MG63 (cell line): Measurements from ENCODE around the gene NME3. TPM values are rescaled to one million over a fixed set of nuclear protein-coding genes. Genes with fewer than 3 reads are reported as not detected.

Experiments used
- DNase-seq: peaks from one replicate; pipeline ENCODE4 v3.0.0-alpha.2; 2020
- H3K27me3 ChIP-seq: fragments of 250-450 bp; sonication (Bioruptor Pico); 2 replicates; pipeline ENCODE4 v1.5.1; 2020; ENCODE audit warnings: mild to moderate bottlenecking, moderate library complexity
- H3K36me3 ChIP-seq: fragments of 250-450 bp; sonication (Bioruptor Pico); 2 replicates; pipeline ENCODE4 v1.5.1; 2020; ENCODE audit warnings: mild to moderate bottlenecking, moderate library complexity
- H3K4me3 ChIP-seq: fragments of 250-450 bp; sonication (Bioruptor Pico); 2 replicates; pipeline ENCODE4 v1.5.1; 2020; ENCODE audit warnings: mild to moderate bottlenecking, moderate library complexity
- H3K9me3 ChIP-seq: fragments of 250-450 bp; sonication (Bioruptor Pico); 2 replicates; pipeline ENCODE4 v1.5.1; 2020; ENCODE audit warnings: mild to moderate bottlenecking, moderate library complexity
- total RNA-seq: library from RNA; depleted of rRNA; stranded (reverse); fragments of >200 nt; shearing (Covaris generic); gene quantifications from 2 replicates; pipeline ENCODE4 v1.2.3, GENCODE V29; 2014; ENCODE audit warnings: low replicate concordance; rRNA removed

Gene NME3
- 0.46 TPM in 1 of 2 replicates, not detected in the other for total RNA-seq

DNA sequence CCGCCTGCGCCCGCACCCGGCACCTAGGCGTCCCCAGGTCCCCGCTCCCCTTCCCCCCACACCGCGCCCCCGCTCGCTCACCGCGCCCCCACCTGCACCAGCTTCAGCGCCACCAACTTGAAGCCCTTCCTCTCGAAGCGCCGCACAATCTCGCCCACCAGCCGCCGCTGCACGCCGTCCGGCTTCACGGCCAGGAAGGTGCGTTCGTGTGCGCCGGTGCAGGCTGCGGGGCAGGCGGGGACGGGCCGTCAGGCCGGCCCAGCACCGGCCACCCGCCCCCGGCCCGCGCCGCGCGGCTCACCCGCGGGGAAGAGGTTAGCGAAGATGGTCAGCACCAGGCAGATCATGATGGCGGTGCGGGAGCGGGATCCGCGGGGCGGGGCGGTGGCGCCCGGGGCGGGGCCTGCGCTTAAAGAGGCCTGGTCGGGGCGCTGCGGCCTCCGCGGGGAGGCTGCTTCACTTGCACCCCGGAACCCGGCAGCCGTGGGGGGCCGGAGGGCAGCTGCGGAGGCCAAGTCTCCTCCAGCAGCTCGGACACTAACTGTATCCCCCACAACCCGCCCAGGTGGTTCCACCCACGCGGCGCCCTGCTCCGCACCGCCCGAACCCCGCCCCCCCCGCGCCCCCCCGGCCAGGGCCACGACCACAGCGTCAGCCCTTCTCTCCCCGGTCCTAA is at the start of gene NME3:
Gene NME3, minus strand, starts transcription at position 356 of the 676 bp plus-strand sequence. Its CDS starts 9 bp downstream, at position 347.
- Histone ChIP-seq H3K9me3 (no peaks in the 10 kb centered on the region), H3K36me3 (peaks cover 66% of the 10 kb centered on the region), H3K4me3 (peak within 1 kb of the TSS; percentile 79), H3K27me3 (no peaks in the 10 kb centered on the region)
- no peak for DNase-seq

DNA sequence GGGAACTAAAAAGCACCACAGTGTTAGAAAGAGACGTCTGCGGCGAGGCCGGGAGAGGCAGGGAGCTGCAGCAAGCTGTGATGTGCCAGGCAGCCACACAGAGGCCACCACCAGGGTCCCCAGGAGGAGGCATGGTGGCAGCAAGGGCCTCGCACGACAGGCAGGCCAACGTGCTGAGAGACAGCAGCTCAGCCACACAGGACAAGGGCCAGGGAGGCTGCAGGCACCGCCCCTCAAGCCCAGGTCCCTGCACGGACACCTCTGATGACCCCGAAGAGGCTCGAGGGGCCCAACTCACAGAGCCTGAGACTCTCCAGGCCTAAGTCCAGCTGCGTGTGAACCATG is 49.6 kb upstream of the NME3 start:
- Histone ChIP-seq H3K9me3 (no peaks in the 10 kb centered on the region), H3K36me3 (peaks cover 19% of the 10 kb centered on the region), H3K4me3 (no peak overlapping the region), H3K27me3 (no peaks in the 10 kb centered on the region)
- no peak for DNase-seq

GRCh38 chr16:1820096-1820945 is 49.0 kb upstream of the NME3 start:
- Histone ChIP-seq H3K4me3 (no peak overlapping the region), H3K36me3 (peaks cover 22% of the 10 kb centered on the region), H3K27me3 (no peaks in the 10 kb centered on the region), H3K9me3 (no peaks in the 10 kb centered on the region)
- no peak for DNase-seq

GRCh38 chr16:1819611-1820010 is 48.3 kb upstream of the NME3 start:
- peaks cover 23% of the 10 kb centered on the region for H3K36me3 ChIP-seq
- no peaks in the 10 kb centered on the region for H3K27me3 ChIP-seq
- H3K9me3 ChIP-seq: no peaks in the 10 kb centered on the region
- no peak for DNase-seq
- H3K4me3 ChIP-seq: no peak overlapping the region

- Histone ChIP-seq H3K36me3 (peaks cover 25% of the 10 kb centered on the region), H3K4me3 (no peak overlapping the region), H3K27me3 (no peaks in the 10 kb centered on the region), H3K9me3 (no peaks in the 10 kb centered on the region)
- DNase-seq: no peak
These were observed 47.7 kb upstream of the NME3 start for GRCh38 chr16:1818873-1819525.

DNA sequence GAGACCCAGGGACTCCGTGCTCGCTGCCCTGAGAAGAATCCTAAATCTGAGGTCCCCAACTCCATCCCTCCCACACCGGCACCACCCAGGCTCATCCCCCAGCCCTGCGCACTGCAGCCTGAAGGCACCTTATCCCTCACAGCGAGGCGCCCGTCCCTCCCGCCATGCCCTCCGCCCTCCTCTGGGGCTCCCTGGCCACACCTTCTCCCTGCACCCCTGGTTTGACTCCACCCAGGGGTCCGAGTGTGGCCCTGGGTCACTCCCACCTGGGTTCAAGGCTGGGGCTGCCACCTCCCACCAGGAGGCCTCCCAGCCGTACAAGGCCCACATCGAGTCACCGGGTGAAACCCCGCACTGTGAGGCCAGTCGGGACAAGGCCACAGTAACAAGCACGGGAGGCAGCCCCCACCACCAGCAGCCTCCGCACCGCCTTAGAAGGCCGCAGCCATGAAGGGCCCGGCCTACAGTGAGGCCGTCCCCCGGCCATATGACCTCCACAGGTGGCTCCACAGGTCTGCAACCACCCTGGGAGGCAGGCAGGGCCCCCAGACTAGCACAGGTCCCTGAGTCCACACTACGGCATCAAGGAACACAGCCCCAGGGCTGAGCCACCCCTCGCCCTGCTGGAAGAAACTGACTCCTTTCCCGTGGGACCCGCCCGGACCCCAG is 47.0 kb upstream of the NME3 start:
- Histone ChIP-seq H3K27me3 (no peaks in the 10 kb centered on the region), H3K9me3 (no peaks in the 10 kb centered on the region), H3K36me3 (peaks cover 28% of the 10 kb centered on the region), H3K4me3 (no peak overlapping the region)
- DNase-seq: no peak

DNA sequence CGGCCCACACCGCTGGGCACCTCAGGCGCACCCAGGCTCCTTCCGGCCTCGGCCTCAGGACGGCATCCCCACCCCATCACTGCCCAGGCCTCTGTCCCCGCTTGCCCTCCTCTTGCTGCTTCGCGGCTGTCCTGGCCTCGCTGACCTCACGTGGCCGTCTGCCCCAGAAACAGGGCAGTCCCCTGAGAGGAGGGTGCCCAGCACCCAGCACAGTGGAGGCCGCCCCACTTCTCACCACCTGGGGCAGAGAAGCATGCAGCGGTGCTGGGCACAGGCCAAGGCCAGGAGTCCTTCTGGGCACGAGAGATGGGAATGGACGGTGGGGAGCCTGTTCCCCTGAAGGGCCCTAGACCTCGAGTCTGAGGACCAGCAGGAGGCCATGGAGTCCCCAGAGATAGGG is 46.4 kb upstream of the NME3 start:
- Histone ChIP-seq H3K4me3 (no peak overlapping the region), H3K9me3 (no peaks in the 10 kb centered on the region), H3K36me3 (peaks cover 30% of the 10 kb centered on the region), H3K27me3 (no peaks in the 10 kb centered on the region)
- no peak for DNase-seq

- peaks cover 28% of the 10 kb centered on the region for H3K36me3 ChIP-seq
- H3K27me3 ChIP-seq: no peaks in the 10 kb centered on the region
- no peak for DNase-seq
- no peak overlapping the region for H3K4me3 ChIP-seq
- no peaks in the 10 kb centered on the region for H3K9me3 ChIP-seq
These were observed 45.9 kb upstream of the NME3 start for GRCh38 chr16:1817276-1817589.

- Histone ChIP-seq H3K9me3 (no peaks in the 10 kb centered on the region), H3K36me3 (peaks cover 24% of the 10 kb centered on the region), H3K27me3 (no peaks in the 10 kb centered on the region), H3K4me3 (no peak overlapping the region)
- no peak for DNase-seq
These were observed 45.3 kb upstream of the NME3 start for GRCh38 chr16:1816396-1817275.

GRCh38 chr16:1815461-1815860 is 44.1 kb upstream of the NME3 start:
- Histone ChIP-seq H3K9me3 (no peaks in the 10 kb centered on the region), H3K27me3 (no peaks in the 10 kb centered on the region), H3K36me3 (peaks cover 24% of the 10 kb centered on the region), H3K4me3 (no peak overlapping the region)
- DNase-seq: no peak

DNA sequence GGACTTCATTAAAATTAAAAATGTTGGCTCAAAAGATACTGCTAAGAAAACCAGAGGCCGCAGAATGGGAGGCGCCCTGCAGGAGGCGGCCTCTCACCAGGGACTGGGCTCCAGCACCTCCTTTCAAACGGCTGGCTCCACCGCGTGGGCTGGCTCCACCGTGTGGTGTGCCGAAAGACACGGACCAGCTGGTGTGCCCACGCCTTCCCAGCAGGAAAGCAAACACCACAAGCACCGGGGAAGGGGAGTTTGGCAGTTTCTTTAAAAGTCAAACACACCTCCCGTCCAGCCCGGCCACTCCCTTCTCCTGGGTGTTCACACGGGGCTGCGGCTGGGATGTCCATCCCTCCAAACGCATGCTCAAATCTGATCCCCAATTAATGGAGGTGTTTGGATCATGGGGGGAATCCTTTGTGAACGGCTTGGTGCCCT is 41.4 kb upstream of the NME3 start:
- peaks cover 45% of the 10 kb centered on the region for H3K36me3 ChIP-seq
- H3K27me3 ChIP-seq: no peaks in the 10 kb centered on the region
- DNase-seq: peak; percentile 92
- H3K9me3 ChIP-seq: no peaks in the 10 kb centered on the region
- H3K4me3 ChIP-seq: no peak overlapping the region

DNA sequence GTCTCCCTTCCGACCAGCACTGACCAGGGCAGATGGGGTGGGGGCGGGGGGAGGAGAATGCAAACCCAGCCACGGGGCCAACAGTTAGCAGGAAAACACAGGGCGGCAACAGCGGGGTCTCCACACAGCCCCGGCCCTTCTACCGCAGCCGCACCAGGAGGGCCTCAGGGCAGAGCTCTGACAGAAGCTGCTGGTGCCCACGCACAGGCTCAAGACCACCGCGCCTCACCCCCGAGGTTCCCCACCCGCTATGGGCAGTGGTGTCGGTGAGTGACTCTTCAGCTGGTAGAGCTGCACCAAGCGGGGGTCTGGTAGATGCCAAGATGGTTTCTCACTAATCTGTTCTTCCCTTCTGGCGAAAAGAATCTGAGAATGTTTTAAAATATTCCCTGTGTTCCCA is 39.2 kb upstream of the NME3 start:
- no peak overlapping the region for H3K4me3 ChIP-seq
- DNase-seq: no peak
- 0 out of 2 replicates have a peak, but pooled peaks cover 7% of the 10 kb centered on the region for H3K9me3 ChIP-seq
- peaks cover 53% of the 10 kb centered on the region for H3K36me3 ChIP-seq
- no peaks in the 10 kb centered on the region for H3K27me3 ChIP-seq

DNA sequence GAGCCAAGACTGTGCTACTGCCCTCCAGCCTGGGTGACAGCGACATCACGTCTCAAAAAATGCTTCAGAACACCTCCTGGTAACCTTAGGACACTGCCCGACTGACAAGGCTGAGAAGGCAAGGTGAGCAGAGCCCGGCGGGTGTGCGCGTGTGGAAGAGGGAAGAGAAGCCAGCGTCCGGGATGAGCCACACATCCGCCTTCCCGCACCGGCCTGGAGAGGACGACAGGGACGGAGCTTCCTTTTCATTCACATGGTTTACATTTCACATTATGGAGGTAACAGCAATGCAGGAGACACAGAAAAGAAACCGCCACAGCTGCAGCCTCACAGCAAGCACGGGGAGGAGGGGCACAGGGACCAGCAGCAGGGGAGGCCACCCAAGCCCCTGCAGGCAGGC is 38.8 kb upstream of the NME3 start:
- Histone ChIP-seq H3K4me3 (no peak overlapping the region), H3K27me3 (no peaks in the 10 kb centered on the region), H3K9me3 (0 out of 2 replicates have a peak, but pooled peaks cover 7% of the 10 kb centered on the region), H3K36me3 (peaks cover 51% of the 10 kb centered on the region)
- DNase-seq: no peak

GRCh38 chr16:1809281-1809801 is 38.0 kb upstream of the NME3 start:
- peaks cover 53% of the 10 kb centered on the region for H3K36me3 ChIP-seq
- DNase-seq: no peak
- 0 out of 2 replicates have a peak, but pooled peaks cover 7% of the 10 kb centered on the region for H3K9me3 ChIP-seq
- H3K4me3 ChIP-seq: no peak overlapping the region
- no peaks in the 10 kb centered on the region for H3K27me3 ChIP-seq

- H3K9me3 ChIP-seq: 0 out of 2 replicates have a peak, but pooled peaks cover 7% of the 10 kb centered on the region
- no peak for DNase-seq
- peaks cover 49% of the 10 kb centered on the region for H3K36me3 ChIP-seq
- no peaks in the 10 kb centered on the region for H3K27me3 ChIP-seq
- no peak overlapping the region for H3K4me3 ChIP-seq
These were observed 37.3 kb upstream of the NME3 start for GRCh38 chr16:1808691-1809090.

GRCh38 chr16:1807626-1808025 is 36.3 kb upstream of the NME3 start:
- Histone ChIP-seq H3K27me3 (no peaks in the 10 kb centered on the region), H3K36me3 (peaks cover 46% of the 10 kb centered on the region), H3K4me3 (no peak overlapping the region), H3K9me3 (0 out of 2 replicates have a peak, but pooled peaks cover 7% of the 10 kb centered on the region)
- DNase-seq: no peak
